ENCODE results near the gene THAP6.

THAP6 gene

DNA sequence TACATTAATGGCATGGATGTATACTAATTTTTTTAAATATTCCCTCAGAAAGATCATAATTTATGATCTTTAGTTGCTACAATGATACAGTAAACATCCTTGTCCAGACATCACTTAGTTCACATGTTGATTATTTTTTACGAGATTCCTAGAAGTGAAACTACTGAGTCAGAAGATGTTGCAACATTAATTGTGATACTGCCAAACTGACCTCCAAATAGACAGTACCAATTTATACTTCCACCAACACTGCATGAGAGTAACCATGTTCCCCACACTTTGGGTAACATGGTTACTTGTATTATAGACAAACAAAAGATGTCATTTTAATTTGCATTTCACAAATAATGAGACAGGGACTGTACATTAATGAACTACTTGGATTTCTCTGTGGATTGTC is 19.7 kb upstream of the THAP6 start:
- Histone ChIP-seq H3K4me3 (no peak overlapping the region), H3K27ac (no peak overlapping the region)
- DNase-seq (ENCODE audit: low spot score): no peak
- TF ChIP-seq, protein P1, sequence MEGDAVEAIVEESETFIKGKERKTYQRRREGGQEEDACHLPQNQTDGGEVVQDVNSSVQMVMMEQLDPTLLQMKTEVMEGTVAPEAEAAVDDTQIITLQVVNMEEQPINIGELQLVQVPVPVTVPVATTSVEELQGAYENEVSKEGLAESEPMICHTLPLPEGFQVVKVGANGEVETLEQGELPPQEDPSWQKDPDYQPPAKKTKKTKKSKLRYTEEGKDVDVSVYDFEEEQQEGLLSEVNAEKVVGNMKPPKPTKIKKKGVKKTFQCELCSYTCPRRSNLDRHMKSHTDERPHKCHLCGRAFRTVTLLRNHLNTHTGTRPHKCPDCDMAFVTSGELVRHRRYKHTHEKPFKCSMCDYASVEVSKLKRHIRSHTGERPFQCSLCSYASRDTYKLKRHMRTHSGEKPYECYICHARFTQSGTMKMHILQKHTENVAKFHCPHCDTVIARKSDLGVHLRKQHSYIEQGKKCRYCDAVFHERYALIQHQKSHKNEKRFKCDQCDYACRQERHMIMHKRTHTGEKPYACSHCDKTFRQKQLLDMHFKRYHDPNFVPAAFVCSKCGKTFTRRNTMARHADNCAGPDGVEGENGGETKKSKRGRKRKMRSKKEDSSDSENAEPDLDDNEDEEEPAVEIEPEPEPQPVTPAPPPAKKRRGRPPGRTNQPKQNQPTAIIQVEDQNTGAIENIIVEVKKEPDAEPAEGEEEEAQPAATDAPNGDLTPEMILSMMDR (IDR thresholded peaks at IDR 0.05): no peak

DNA sequence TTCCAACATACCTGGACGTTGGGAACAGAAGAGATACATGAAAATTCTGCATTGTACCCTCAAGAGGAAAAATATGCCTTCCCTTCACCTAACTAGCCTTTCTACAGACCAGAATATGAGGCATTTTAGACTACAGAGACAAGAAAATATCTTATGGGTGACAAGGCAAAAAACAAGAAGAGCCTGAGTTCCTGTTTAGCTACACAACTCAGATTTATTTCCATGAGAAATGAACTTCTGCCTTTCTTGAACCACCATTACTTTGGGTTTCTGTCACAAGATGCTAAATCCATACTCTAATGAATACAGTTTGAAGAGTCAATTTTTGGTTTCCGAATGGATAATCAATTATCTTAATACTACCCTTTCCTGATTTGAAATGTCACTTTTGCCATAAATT is 18.8 kb upstream of the THAP6 start:
- no peak for DNase-seq (ENCODE audit: low spot score)
- H3K4me3 ChIP-seq: no peak overlapping the region
- no peak overlapping the region for H3K27ac ChIP-seq
- TF ChIP-seq, protein P1 (IDR thresholded peaks at IDR 0.05): no peak

DNA sequence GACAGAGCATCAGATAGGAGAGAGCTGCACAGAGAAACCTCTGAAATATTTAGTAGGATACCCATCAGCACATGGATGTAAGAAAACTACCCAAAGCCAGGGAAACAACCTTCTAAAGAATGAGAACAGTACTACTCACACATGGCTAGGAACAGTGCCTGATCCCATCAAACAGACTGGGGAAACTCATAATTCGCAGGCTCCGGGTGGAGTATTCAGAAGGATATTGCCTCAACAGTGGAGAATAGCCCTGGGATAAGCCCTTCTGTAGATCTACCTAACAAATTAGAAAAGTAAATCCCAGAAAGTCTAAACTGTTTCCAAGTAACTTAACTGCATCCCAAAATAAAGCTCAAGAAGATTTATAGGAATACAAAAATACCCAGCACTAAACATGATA is 17.9 kb upstream of the THAP6 start:
- TF ChIP-seq, protein P1 (IDR thresholded peaks at IDR 0.05): no peak

GRCh38 chr4:75497133-75497532 is 17.1 kb upstream of the THAP6 start:
- H3K4me3 ChIP-seq: no peak overlapping the region
- TF ChIP-seq, protein P1 (IDR thresholded peaks at IDR 0.05): no peak
- DNase-seq (ENCODE audit: low spot score): no peak
- no peak overlapping the region for H3K27ac ChIP-seq

More for the DNA sequence above, 17.9 kb upstream of the THAP6 start:
- H3K27ac ChIP-seq: no peak overlapping the region
- no peak overlapping the region for H3K4me3 ChIP-seq
- no peak for DNase-seq (ENCODE audit: low spot score)

DNA sequence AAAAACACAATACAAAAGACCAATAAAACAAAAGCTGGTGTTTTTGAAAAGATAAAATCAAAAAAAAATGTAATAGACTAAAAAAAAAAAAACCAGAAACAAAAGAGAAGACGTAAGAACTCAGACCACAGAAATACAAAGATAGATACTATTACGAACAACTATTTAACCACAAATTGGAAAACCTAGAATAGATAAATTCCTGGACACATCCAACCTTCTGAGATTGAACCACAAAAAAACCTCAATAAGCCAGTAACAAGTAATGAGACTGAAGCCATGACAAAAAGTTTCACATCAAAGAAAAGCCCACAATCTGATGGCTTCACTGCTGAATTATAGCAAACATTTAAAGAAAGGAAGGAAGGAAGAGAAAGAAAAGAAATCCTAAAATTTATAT is 16.2 kb upstream of the THAP6 start:
- no peak for DNase-seq (ENCODE audit: low spot score)

GRCh38 chr4:75499900-75500299 is 14.4 kb upstream of the THAP6 start:
- Histone ChIP-seq H3K27ac (no peak overlapping the region), H3K4me3 (no peak overlapping the region)
- DNase-seq (ENCODE audit: low spot score): no peak
- TF ChIP-seq, protein P1 (IDR thresholded peaks at IDR 0.05): no peak

More for the DNA sequence above, 16.2 kb upstream of the THAP6 start:
- no peak overlapping the region for H3K27ac ChIP-seq
- TF ChIP-seq, protein P1 (IDR thresholded peaks at IDR 0.05): no peak
- no peak overlapping the region for H3K4me3 ChIP-seq

GRCh38 chr4:75502671-75503070 is 11.6 kb upstream of the THAP6 start:
- TF ChIP-seq, protein P1 (IDR thresholded peaks at IDR 0.05): no peak
- DNase-seq (ENCODE audit: low spot score): no peak
- H3K27ac ChIP-seq: no peak overlapping the region
- no peak overlapping the region for H3K4me3 ChIP-seq

All from coronary artery (tissue), 2 donors.